Activated CD4-positive, alpha-beta memory T cell treated with anti-CD3 and anti-CD28 coated beads for 36 hours (primary cell): Measurements from ENCODE around the gene SCML2. TPM values are rescaled to one million over a fixed set of nuclear protein-coding genes. Genes with fewer than 3 reads are reported as not detected.
"Not testable (repeated sequence)": the region's sequence is repeated elsewhere in the genome, so short reads cannot be mapped to it uniquely, and the experiment has no call there.

Experiments
- CTCF ChIA-PET: fragments of 350-600 bp; sonication (Branson Sonifier 250); formaldehyde crosslinking; loops from one replicate; lab custom pipeline; 2021; ENCODE audit warnings: antibody characterized with exemption, inconsistent platforms; lab: Charles Lee
- POLR2A ChIA-PET: fragments of 350-600 bp; sonication (Branson Sonifier 250); formaldehyde crosslinking; loops from one replicate; lab custom pipeline; 2021; ENCODE audit warnings: antibody characterized with exemption; lab: Charles Lee
- DNase-seq: peaks from one replicate; pipeline ENCODE4 v3.0.0-alpha.2; 2020
- H3K27ac Mint-ChIP-seq: one replicate; pipeline ENCODE4 v1.8.0; 2021; ENCODE audit warnings: mixed read lengths
- H3K27me3 Mint-ChIP-seq: one replicate; pipeline ENCODE4 v1.8.0; 2021; ENCODE audit warnings: mixed read lengths
- H3K36me3 Mint-ChIP-seq: one replicate; pipeline ENCODE4 v1.8.0; 2021; ENCODE audit warnings: mixed read lengths
- H3K4me1 Mint-ChIP-seq: one replicate; pipeline ENCODE4 v1.8.0; 2021; ENCODE audit warnings: low read depth, mixed read lengths
- H3K4me3 Mint-ChIP-seq: one replicate; pipeline ENCODE4 v1.8.0; 2021; ENCODE audit warnings: mild to moderate bottlenecking, mixed read lengths
- H3K9me3 Mint-ChIP-seq: one replicate; pipeline ENCODE4 v1.8.0; 2021; ENCODE audit warnings: mixed read lengths
- intact Hi-C: fragments of 100-400 bp; cut with micrococcal nuclease; formaldehyde crosslinking; loops from one replicate; pipeline ENCODE4 v1.15.1; 2023
- total RNA-seq, 2 experiments: library from RNA; stranded (reverse); gene quantifications; one replicate each; pipeline ENCODE4 v1.2.3, GENCODE V29; 2021

The SCML2 gene
- total RNA-seq, 2 experiments from 2014 or later, result 2.2 to 2.3 TPM

DNA sequence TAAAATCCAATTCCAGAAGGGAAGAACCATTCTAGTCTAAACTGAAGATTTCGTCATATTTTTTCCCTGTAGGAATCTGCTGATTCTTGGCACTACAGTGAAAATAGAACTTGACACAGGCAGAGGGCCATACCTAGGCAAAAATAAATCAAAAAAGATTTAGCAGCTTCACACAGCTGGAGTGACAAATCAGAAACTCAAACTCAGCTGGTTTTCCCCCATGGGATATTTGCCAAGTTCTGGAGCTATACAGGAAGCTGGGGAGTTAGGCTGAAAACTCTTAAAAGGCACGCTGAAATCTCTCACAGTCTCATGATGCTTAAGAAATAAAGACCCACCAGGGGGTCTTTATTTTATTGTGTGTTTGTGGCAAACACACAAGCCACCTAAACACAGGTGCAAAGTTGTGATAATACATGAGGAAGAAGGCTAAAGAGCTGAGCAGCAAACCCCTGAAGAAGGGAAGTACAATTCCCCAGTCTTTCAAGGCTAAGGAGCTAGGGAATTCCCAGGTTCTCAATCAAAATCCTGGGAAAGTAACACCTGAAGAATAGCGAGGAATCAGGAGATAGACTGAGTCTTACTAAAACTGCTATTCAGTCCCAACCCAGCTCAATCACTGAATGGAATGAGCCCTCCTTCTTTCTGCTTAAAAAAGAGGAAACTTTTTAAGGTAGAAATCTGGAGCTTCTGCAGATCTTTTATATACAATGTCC, 101.7 kb downstream of the SCML2 start:
- POLR2A ChIA-PET, result no interaction called here
- Mint-ChIP-seq H3K27me3 (no peaks in the 10 kb centered on the region), H3K27ac (no peak overlapping the region), H3K4me3 (no peak overlapping the region), H3K36me3 (peaks cover 4% of the 10 kb centered on the region), H3K9me3 (no peaks in the 10 kb centered on the region), H3K4me1 (no peaks in the 10 kb centered on the region)
- CTCF ChIA-PET, result no interaction called here
- intact Hi-C loops, result no loop called here
- no peak for DNase-seq

DNA sequence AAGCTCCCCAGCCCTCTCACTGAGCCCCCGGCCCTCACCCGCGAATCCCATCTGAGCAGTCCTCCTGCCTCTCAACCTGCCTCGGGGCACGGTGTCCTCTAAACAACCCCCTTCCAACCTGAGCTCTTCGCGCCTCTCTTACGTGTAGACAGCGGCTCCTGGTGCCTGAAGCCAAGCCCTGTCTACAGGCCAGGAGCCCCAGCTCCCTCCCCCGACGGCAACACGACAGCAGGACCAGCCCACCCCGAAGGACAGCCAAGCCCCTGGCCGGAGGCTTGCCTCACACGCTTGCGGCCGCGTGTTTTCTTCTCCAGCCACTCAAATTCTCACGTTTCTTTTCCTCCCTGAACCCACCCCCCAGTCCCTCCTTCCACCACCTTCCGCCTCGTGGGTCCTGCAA, 124.8 kb downstream of the SCML2 start:
- H3K36me3 Mint-ChIP-seq, H3K9me3 Mint-ChIP-seq, H3K4me1 Mint-ChIP-seq, H3K27ac Mint-ChIP-seq, H3K27me3 Mint-ChIP-seq, intact Hi-C loops, POLR2A ChIA-PET, DNase-seq, CTCF ChIA-PET, H3K4me3 Mint-ChIP-seq: not testable (repeated sequence)

DNA sequence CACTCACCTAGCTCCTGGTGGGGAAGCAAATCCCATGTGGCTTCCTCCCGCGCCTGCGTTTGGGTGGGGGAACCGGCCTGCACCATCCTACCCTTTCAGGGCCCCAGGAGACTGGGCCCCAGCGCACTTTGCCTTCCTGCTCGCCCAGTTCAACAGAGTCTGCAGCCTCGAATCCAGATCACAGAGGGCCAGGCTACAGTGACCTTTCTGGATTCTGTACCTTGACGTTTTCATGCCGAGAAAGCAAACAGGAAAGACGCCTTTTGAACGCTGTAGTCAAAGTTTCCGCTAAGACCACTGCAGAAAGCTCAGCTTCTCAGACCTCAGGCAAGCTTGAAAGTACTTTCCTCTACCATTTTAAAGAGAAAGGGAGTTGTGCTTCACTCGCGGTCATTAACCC, 126.4 kb downstream of the SCML2 start:
- no peaks in the 10 kb centered on the region for H3K27me3 Mint-ChIP-seq
- no peak overlapping the region for H3K27ac Mint-ChIP-seq
- no peak for DNase-seq
- no peaks in the 10 kb centered on the region for H3K4me1 Mint-ChIP-seq
- POLR2A ChIA-PET, result no interaction called here
- intact Hi-C loops, result no loop called here
- CTCF ChIA-PET, result no interaction called here
- no peaks in the 10 kb centered on the region for H3K9me3 Mint-ChIP-seq
- H3K36me3 Mint-ChIP-seq, result no peaks in the 10 kb centered on the region
- H3K4me3 Mint-ChIP-seq, result no peak overlapping the region

DNA sequence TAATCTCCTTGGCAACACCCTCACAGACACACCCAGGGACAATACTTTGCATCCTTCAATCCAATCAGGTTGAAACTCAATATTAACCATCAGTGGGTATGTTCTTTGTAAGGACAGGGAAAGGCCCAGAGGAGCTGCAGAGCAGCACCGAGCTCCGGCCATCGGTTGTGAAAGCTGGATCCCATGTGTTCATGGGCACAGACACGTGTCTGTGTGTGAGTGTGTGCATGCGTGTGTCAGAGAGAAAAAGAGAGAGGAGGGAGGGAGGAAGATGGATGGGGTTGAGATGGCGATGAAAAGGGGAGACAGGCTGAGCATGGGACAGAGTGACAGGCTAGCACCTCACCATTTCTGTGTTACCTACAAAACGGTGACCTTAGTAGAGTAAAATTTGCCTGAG, 127.0 kb downstream of the SCML2 start:
- Mint-ChIP-seq H3K4me3 (no peak overlapping the region), H3K36me3 (no peaks in the 10 kb centered on the region), H3K9me3 (no peaks in the 10 kb centered on the region), H3K27me3 (no peaks in the 10 kb centered on the region), H3K4me1 (no peaks in the 10 kb centered on the region), H3K27ac (no peak overlapping the region)
- intact Hi-C loops, result no loop called here
- ChIA-PET CTCF (no interaction called here), POLR2A (no interaction called here)
- DNase-seq, result no peak

DNA sequence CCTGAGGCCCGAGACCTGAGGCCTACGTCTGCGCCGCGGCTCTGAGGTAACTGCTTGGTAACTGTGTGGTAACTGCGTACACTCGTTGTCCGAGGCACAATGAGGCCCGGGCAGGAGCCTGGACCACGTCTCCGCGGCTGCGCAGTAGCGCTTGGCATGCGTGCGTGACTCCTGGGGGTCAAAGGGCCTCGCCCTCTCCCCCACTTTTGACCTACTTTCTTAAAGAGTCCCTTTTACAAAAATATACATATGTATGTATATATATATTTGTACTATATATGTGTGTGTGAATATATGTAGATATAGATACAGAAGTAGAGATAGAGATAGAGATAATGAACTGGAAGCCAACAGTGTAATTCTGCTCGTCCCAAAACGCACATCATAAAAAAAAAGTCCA, 133.7 kb downstream of the SCML2 start, which contains the start of gene BEND2:
Gene BEND2, minus strand, starts transcription at position 101 of the 400 bp plus-strand sequence. CDS start 136 bp downstream, outside the sequence.
- H3K27me3 Mint-ChIP-seq, result no peaks in the 10 kb centered on the region
- intact Hi-C loops, result no loop called here
- DNase-seq, result no peak
- ChIA-PET POLR2A (no interaction called here), CTCF (no interaction called here)
- H3K4me1 Mint-ChIP-seq, result no peaks in the 10 kb centered on the region
- no peaks in the 10 kb centered on the region for H3K36me3 Mint-ChIP-seq
- H3K4me3 Mint-ChIP-seq, result no peak within 1 kb of the TSS
- H3K27ac Mint-ChIP-seq, result no peak within 1 kb of the TSS
- peaks cover 2% of the 10 kb centered on the region for H3K9me3 Mint-ChIP-seq

DNA sequence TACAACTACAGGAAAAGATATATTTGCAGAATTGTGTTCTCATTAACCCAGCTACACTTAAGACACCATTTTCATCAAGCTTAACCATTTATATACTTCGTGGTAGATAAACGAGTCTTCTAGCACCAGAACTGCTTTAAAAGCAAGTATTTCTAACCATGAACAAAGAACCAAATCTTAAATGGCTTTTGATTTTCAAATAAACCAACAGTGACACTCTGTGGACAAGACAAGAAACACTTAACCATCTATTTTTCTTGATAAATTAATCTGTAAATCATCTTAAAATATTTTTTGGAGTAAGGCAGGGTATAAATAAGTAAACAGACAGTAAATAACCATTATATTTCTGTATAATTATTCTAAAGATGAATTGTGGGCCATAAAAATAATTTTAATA, 144.0 kb downstream of the SCML2 start:
- intact Hi-C loops, result no loop called here
- DNase-seq, result no peak
- H3K9me3 Mint-ChIP-seq, result no peaks in the 10 kb centered on the region
- ChIA-PET CTCF (interaction anchor here (0.7 kb wide), 1 partner anchor 265 kb away, joined by 3 read pairs; no protein-coding TSS in a partner anchor), POLR2A (no interaction called here)
- H3K36me3 Mint-ChIP-seq, result no peaks in the 10 kb centered on the region
- no peak overlapping the region for H3K27ac Mint-ChIP-seq
- H3K4me3 Mint-ChIP-seq, result no peak overlapping the region
- H3K4me1 Mint-ChIP-seq, result no peaks in the 10 kb centered on the region
- no peaks in the 10 kb centered on the region for H3K27me3 Mint-ChIP-seq

DNA sequence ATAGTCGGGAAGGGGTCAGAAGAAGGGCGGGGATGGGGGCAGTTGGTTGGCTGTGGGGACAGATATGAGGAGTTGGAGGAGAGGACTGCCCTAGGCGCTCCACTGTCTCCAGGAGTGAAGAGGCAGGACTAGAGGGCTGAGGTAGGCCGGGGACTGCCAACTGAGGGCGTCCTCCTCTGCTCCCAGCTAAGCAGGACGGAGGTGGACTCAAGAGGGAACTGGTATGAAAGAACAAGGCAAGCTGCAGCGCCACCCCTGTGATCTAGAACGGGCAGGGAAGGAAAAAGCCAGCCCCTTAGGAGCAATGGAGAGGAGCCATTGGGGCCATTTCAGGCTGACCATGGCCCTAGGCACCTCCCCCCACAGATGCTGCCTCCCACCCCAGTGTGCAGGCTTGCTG, 147.8 kb downstream of the SCML2 start:
- ChIA-PET CTCF (no interaction called here), POLR2A (no interaction called here)
- no peak for DNase-seq
- Mint-ChIP-seq H3K27me3 (no peaks in the 10 kb centered on the region), H3K9me3 (no peaks in the 10 kb centered on the region), H3K36me3 (no peaks in the 10 kb centered on the region), H3K27ac (no peak overlapping the region), H3K4me3 (no peak overlapping the region), H3K4me1 (no peaks in the 10 kb centered on the region)
- intact Hi-C loops, result no loop called here

DNA sequence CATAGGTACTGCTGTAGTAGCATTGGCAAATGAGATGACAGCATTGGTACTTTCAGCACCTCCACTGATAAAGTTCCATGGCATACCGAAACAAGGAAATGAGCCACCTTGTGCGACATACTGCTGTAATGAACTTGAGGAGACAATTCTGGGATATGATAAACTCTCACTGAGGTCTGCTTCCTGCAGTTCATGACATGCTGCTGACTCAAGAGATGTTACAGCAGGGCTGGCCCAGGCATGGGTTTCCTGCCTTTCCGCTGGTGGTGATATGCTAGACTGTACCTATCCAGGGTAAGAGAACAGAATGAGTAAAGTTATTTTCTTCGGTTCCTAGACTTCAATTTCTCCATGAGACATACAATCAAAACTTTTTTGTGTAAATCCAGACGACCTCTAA, 150.9 kb downstream of the SCML2 start:
- H3K4me1 Mint-ChIP-seq, result no peaks in the 10 kb centered on the region

DNA sequence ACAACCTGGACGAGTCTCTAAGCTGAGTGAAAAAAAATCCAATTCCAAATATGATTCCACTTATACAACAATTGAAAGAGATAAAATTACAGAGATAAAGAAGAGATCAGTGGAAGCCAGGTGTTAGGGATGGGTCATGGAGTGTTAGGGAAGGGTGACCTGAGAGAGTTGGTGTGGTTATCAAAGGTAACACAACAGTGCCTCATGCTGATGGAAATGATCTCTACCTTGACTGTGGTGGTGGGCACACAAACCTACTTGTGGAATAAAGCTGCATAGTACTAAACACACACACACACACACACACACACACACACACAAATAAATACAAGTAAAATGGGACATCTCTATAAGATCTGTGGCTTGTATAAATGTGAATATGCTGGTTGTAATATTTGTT, 159.8 kb downstream of the SCML2 start:
- no peaks in the 10 kb centered on the region for H3K9me3 Mint-ChIP-seq
- H3K27me3 Mint-ChIP-seq, result no peaks in the 10 kb centered on the region
- intact Hi-C loops, result no loop called here
- DNase-seq, result no peak
- H3K27ac Mint-ChIP-seq, result no peak overlapping the region
- H3K36me3 Mint-ChIP-seq, result no peaks in the 10 kb centered on the region
- no peaks in the 10 kb centered on the region for H3K4me1 Mint-ChIP-seq
- POLR2A ChIA-PET, result no interaction called here
- no peak overlapping the region for H3K4me3 Mint-ChIP-seq
- CTCF ChIA-PET, result no interaction called here

More for the DNA sequence above, 150.9 kb downstream of the SCML2 start:
- no peaks in the 10 kb centered on the region for H3K9me3 Mint-ChIP-seq
- H3K4me3 Mint-ChIP-seq, result no peak overlapping the region
- intact Hi-C loops, result no loop called here
- H3K36me3 Mint-ChIP-seq, result no peaks in the 10 kb centered on the region
- ChIA-PET POLR2A (no interaction called here), CTCF (no interaction called here)
- H3K27ac Mint-ChIP-seq, result no peak overlapping the region
- H3K27me3 Mint-ChIP-seq, result no peaks in the 10 kb centered on the region
- DNase-seq, result no peak

Other genes starting within 250 kb of the SCML2 start
- not detected for gene BEND2, start 133.8 kb downstream of the SCML2 start, total RNA-seq
- 1 to 10 TPM; 1.2 to 1.4 TPM for gene CDKL5, start 70.9 kb upstream of the SCML2 start, total RNA-seq